GM12874 (cell line): ENCODE data around the gene MIOX.

Experiments used
- CTCF ChIP-seq: IDR thresholded peaks from 2 replicates; pipeline ENCODE4 v1.5.1; 2011; ENCODE audit warnings: low read depth, mild to moderate bottlenecking, control low read depth, low read length, moderate library complexity; ENCODE audit not compliant: insufficient read depth

The MIOX gene

GRCh38 chr22:50471197-50471847 lies 15.3 kb upstream of the MIOX start:
- TF ChIP-seq CTCF: no peak

- TF ChIP-seq CTCF: no peak
These were observed 14.7 kb upstream of the MIOX start for GRCh38 chr22:50471962-50472361.

- peak; percentile 66 for TF ChIP-seq CTCF
These were observed 13.6 kb upstream of the MIOX start for GRCh38 chr22:50473088-50473487.

GRCh38 chr22:50473855-50474671 lies 12.6 kb upstream of the MIOX start:
- TF ChIP-seq CTCF: no peak

GRCh38 chr22:50474710-50475651 lies 11.7 kb upstream of the MIOX start, which contains the start of gene SBF1:
Gene SBF1 (minus strand): TSS chr22:50475035. CDS start chr22:50474840, 195 bp downstream.
- TF ChIP-seq CTCF: no peak

- TF ChIP-seq CTCF: no peak
These were observed 11.0 kb upstream of the MIOX start for GRCh38 chr22:50475652-50476002.

- no peak for TF ChIP-seq CTCF
These were observed 9.8 kb upstream of the MIOX start for GRCh38 chr22:50476868-50477267.
